K562 treated with DMSO at 1 percent for 48 hours (cell line): ENCODE results near the gene ATP6V0B. TPM values are rescaled to one million over a fixed set of nuclear protein-coding genes. Genes with fewer than 3 reads are reported as not detected.

Source experiments
- total RNA-seq: library from RNA; unstranded; fragments of 300-600 nt; gene quantifications from 2 replicates; pipeline ENCODE4 v1.2.3, GENCODE V29; 2022; ENCODE audit warnings: low replicate concordance; ENCODE audit errors: extremely low read depth

The ATP6V0B gene
- 748 TPM in 1 of 2 replicates, not detected in the other for total RNA-seq

GRCh38 chr1:43974443-43975248, at the start of gene ATP6V0B:
ATP6V0B (plus strand) TSS chr1:43974960; CDS start chr1:43975041, 81 bp downstream.

GRCh38 chr1:43933386-43934100, 41.2 kb upstream of the ATP6V0B start, which contains the start of gene ARTN:
ARTN (plus strand) TSS chr1:43933801; CDS start chr1:43935657, 1,856 bp downstream.

DNA sequence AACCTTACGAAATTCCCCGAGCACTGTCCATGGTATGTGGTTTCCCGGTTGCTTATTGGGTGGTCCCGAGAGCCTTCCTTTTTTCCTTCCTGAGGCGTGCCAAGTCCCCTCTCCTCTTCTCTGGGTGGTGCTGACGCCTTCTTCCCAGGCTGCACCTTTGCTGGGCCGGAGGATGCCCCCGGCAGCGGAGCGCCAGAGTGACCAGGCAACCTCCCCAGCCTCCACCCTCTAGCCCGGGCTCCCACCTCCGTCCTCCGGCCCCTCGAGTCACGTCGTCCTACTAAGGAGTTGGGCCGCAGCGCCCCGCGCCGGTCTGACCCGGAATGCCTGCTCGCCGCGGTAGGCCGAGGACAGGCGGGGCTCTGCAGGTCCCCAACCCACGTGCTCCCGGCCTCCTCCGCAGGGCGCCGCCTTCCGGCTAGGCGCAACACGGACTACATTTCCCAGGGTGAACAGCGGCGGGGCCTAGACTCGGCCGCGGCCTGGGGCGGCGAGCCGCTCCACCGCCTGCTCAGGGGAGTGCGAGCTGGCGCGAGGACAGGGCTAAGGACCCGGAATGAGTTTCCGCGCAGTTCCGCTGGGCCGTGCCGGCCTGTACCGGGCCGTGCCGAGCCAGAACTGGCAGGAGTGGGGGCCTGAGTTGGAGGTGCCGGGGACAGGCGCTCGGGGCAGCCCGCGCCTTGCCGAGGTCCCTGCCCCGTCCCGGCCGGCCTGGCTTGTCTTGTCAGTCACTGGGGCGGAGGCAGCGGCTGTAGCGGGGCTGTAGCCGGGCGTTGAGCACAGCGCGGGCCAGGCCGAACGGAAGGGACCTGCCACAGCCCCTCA, 28.3 kb upstream of the ATP6V0B start, which contains the start of gene IPO13:
Gene IPO13 (plus strand): TSS at position 715 of the 825 bp plus-strand sequence. CDS start 651 bp downstream, outside the sequence.

DNA sequence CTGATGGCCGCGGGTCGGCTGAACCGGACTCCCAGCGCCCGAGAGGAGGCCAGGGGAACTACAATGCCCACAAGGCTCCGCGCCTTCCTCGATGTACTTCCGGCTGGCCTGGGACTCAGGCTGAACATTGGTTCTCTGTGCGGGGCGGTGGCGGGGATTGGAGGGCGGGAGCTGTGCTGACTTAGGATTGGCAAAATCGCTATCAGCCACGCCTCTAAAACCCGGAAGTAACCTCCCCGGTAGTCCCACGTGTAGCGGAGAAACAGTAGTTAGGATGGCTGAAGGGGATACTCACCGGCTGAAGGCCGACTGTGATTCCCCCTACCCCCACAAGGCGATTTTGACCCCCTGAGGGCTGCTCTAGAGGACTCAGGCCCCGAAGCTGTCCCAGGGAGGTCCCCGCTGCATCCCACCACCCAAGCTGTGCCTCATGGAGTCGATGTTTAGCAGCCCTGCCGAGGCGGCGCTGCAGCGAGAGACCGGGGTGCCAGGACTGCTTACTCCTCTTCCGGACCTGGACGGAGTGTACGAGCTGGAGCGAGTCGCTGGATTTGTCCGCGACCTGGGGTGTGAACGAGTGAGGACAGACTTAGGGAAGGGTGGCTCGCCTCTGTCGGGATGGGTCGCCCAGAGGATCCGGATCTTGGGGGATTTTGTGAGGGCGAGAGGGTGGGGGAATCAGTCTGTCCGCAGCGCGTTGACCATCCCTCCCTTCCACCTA, 4.9 kb upstream of the ATP6V0B start, which contains the start of gene DPH2:
Gene DPH2 (plus strand): TSS at position 265 of the 721 bp plus-strand sequence. CDS start 166 bp downstream, at position 431.

GRCh38 chr1:43978551-43979260, 3.9 kb downstream of the ATP6V0B start, which contains the start of gene B4GALT2:
B4GALT2 (plus strand) TSS chr1:43979210; CDS start chr1:43981161, 1,951 bp downstream.

DNA sequence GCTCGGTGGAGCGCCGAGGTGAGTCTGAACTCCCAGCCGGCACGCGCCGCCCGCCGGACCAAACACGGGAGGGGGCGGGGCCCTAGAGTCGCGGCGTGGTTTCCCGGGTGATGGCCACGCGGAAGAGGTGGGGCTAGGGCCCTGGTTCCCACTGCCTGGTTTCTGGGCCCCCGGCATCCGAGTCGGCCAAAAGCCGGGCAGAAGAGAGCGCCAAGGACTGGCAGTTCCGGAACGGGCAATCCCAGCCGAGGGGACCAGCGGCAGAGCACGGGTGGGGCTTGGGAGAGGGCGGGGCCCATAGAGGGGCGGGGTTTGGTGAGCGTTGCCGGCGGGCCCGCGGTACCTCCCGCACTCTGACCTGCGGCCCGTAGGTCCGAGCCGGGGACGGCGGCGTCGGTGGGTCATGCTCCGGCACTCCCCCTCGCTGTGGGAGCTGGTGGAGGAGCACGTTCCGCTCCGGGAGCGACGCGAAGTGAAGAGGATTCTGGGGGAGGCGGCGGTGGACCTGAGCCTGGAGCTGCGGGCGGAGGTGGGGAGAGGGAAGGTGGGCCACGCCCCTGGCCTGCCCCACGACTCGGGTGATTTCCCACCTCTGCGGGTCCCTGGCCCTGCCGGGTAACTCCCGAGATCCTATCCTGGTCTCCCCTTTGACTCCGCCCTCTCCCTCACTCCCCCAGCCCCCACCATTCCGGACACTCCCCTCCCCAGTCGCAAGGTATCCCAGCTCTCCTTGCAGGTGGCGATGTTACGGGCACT, 16.9 kb downstream of the ATP6V0B start, which contains the start of gene CCDC24:
Gene CCDC24 (plus strand): TSS at position 124 of the 756 bp plus-strand sequence. CDS start 280 bp downstream, at position 404.

Other genes with a start within 250 kb of the ATP6V0B start
- not detected in 2 replicates for gene ARTN, start 41.2 kb upstream of the ATP6V0B start, total RNA-seq
- gene IPO13, start 28.0 kb upstream of the ATP6V0B start, total RNA-seq, result 93.2 TPM in 1 of 2 replicates, not detected in the other
- gene DPH2, start 5.0 kb upstream of the ATP6V0B start, total RNA-seq, result not detected in 2 replicates
- not detected in 2 replicates for gene B4GALT2, start 4.2 kb downstream of the ATP6V0B start, total RNA-seq
- gene CCDC24, start 16.6 kb downstream of the ATP6V0B start, total RNA-seq, result not detected in 2 replicates
- not detected in 2 replicates for gene SLC6A9, start 56.5 kb downstream of the ATP6V0B start, total RNA-seq
- gene KLF17, start 143.9 kb downstream of the ATP6V0B start, total RNA-seq, result not detected in 2 replicates
- gene KLF18, start 166.7 kb downstream of the ATP6V0B start, total RNA-seq, result not detected in 2 replicates
- gene DMAP1, start 238.5 kb downstream of the ATP6V0B start, total RNA-seq, result not detected in 2 replicates